Measurements from ENCODE around the gene KDM5B.
"Not testable (repeated sequence)": the region's sequence is repeated elsewhere in the genome, so short reads cannot be mapped to it uniquely, and the experiment has no call there.

KDM5B gene

DNA sequence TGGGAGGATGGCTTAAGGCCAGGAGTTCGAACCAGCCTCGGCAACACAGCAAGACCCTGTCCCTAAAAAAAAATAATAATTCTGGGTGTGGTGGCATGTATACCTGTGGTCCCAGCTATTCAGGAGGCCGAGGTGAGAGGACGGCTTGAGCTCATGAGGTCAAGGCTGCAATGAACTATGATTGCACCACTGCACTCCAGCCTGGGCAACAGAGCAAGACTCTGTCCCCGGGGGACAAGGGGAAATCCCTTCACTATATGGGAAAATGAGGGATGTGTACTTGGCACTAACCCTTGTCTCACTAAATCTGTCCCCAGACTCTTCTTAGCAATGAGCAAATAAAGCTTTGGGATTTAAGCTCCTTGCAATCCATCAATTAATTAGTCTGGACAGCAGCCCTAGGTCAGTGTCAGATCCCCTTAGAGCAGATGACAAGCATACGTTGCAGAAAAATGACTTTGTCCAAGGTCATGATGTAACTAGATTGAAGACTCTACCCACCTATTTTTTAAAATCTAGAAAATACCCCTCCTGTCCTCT is 9.4 kb downstream of the KDM5B start:
- DNase-seq (ENCODE audit: low read depth in 1 of 2, low spot score in 1 of 2) = no peak
- in situ Hi-C loops (cut with HindIII; ENCODE audit: low pct_unique_long_range_greater_than_20kb, low sequenced_read_pairs) = no loop called here
- no peak for TF ChIP-seq JUND (IDR thresholded peaks at IDR 0.05; ENCODE audit: low read depth)

- no peak for TF ChIP-seq JUND (IDR thresholded peaks at IDR 0.05; ENCODE audit: low read depth)
- in situ Hi-C loops (cut with HindIII; ENCODE audit: low pct_unique_long_range_greater_than_20kb, low sequenced_read_pairs) = no loop called here
- DNase-seq (ENCODE audit: low read depth in 1 of 2, low spot score in 1 of 2) = no peak
Measured at GRCh38 chr1:202798260-202798659, 10.0 kb downstream of the KDM5B start.

GRCh38 chr1:202796670-202797069 is 11.6 kb downstream of the KDM5B start:
- in situ Hi-C loops (cut with HindIII; ENCODE audit: low pct_unique_long_range_greater_than_20kb, low sequenced_read_pairs) = no loop called here
- TF ChIP-seq JUND (IDR thresholded peaks at IDR 0.05; ENCODE audit: low read depth) = no peak
- DNase-seq (ENCODE audit: low read depth in 1 of 2, low spot score in 1 of 2) = no peak

- in situ Hi-C loops (cut with HindIII; ENCODE audit: low pct_unique_long_range_greater_than_20kb, low sequenced_read_pairs); DNase-seq (ENCODE audit: low read depth in 1 of 2, low spot score in 1 of 2): not testable (repeated sequence)
Measured at GRCh38 chr1:202794931-202795330, 13.3 kb downstream of the KDM5B start.

GRCh38 chr1:202794051-202794740 is 14.0 kb downstream of the KDM5B start:
- in situ Hi-C loops (cut with HindIII; ENCODE audit: low pct_unique_long_range_greater_than_20kb, low sequenced_read_pairs) = no loop called here
- no peak for TF ChIP-seq JUND (IDR thresholded peaks at IDR 0.05; ENCODE audit: low read depth)
- no peak for DNase-seq (ENCODE audit: low read depth in 1 of 2, low spot score in 1 of 2)

GRCh38 chr1:202791077-202791747 is 17.0 kb downstream of the KDM5B start:
- no peak for DNase-seq (ENCODE audit: low read depth in 1 of 2, low spot score in 1 of 2)
- no peak for TF ChIP-seq JUND (IDR thresholded peaks at IDR 0.05; ENCODE audit: low read depth)
- in situ Hi-C loops (cut with HindIII; ENCODE audit: low pct_unique_long_range_greater_than_20kb, low sequenced_read_pairs) = no loop called here

DNA sequence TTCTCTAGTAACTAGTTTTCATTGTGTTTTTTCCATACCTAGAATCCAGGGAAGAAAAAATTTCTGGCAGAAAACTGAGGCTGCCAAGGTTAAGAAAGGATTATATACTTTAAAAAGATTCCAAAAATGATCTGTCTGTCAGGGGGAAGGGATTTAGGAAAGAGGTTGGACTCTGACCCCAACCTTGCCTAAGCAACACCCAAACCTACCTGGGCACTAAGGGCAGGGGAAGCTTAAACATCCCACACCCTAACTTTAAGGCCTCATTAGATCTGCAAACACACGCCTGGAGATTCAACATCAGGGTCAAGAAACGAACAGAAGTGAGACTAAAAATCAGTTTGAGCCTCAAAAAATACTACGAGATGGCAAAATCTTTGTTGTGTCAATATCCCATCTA is 19.4 kb downstream of the KDM5B start:
- TF ChIP-seq JUND (IDR thresholded peaks at IDR 0.05; ENCODE audit: low read depth) = no peak
- DNase-seq (ENCODE audit: low read depth in 1 of 2, low spot score in 1 of 2) = no peak
- in situ Hi-C loops (cut with HindIII; ENCODE audit: low pct_unique_long_range_greater_than_20kb, low sequenced_read_pairs) = no loop called here

GRCh38 chr1:202786804-202787203 is 21.4 kb downstream of the KDM5B start:
- DNase-seq (ENCODE audit: low read depth in 1 of 2, low spot score in 1 of 2) = no peak
- in situ Hi-C loops (cut with HindIII; ENCODE audit: low pct_unique_long_range_greater_than_20kb, low sequenced_read_pairs) = no loop called here
- TF ChIP-seq JUND (IDR thresholded peaks at IDR 0.05; ENCODE audit: low read depth) = no peak

GRCh38 chr1:202781180-202781579 is 27.0 kb downstream of the KDM5B start:
- TF ChIP-seq JUND (IDR thresholded peaks at IDR 0.05; ENCODE audit: low read depth) = no peak
- in situ Hi-C loops (cut with HindIII; ENCODE audit: low pct_unique_long_range_greater_than_20kb, low sequenced_read_pairs) = no loop called here
- DNase-seq (ENCODE audit: low read depth in 1 of 2, low spot score in 1 of 2) = no peak

GRCh38 chr1:202770135-202770534 is 38.1 kb downstream of the KDM5B start:
- DNase-seq (ENCODE audit: low read depth in 1 of 2, low spot score in 1 of 2) = no peak
- in situ Hi-C loops (cut with HindIII; ENCODE audit: low pct_unique_long_range_greater_than_20kb, low sequenced_read_pairs) = no loop called here
- TF ChIP-seq JUND (IDR thresholded peaks at IDR 0.05; ENCODE audit: low read depth) = no peak

GRCh38 chr1:202765721-202766120 is 42.5 kb downstream of the KDM5B start:
- in situ Hi-C loops (cut with HindIII; ENCODE audit: low pct_unique_long_range_greater_than_20kb, low sequenced_read_pairs) = no loop called here
- TF ChIP-seq JUND (IDR thresholded peaks at IDR 0.05; ENCODE audit: low read depth) = no peak
- no peak for DNase-seq (ENCODE audit: low read depth in 1 of 2, low spot score in 1 of 2)

DNA sequence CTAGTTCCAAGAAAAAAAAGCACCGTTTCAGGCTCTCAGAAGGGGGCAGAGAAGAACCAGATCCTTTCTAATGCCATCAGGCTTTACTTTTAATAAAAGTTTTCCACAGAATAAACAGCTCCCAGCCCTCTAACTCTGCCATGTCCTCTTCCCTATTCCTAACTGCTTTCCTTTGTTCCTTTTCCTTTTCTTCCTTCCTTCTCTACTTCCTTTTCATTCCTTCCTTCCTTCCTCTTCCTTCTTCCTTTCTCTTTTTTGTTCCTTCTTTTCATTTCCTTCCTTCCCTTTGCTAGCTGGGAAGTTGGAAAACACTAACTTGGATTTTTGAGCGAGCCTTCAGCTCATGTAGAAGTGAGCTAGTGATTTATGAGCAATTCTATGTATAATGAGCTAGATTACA is 46.2 kb downstream of the KDM5B start:
- TF ChIP-seq JUND (IDR thresholded peaks at IDR 0.05; ENCODE audit: low read depth) = no peak
- no peak for DNase-seq (ENCODE audit: low read depth in 1 of 2, low spot score in 1 of 2)
- in situ Hi-C loops (cut with HindIII; ENCODE audit: low pct_unique_long_range_greater_than_20kb, low sequenced_read_pairs) = no loop called here

DNA sequence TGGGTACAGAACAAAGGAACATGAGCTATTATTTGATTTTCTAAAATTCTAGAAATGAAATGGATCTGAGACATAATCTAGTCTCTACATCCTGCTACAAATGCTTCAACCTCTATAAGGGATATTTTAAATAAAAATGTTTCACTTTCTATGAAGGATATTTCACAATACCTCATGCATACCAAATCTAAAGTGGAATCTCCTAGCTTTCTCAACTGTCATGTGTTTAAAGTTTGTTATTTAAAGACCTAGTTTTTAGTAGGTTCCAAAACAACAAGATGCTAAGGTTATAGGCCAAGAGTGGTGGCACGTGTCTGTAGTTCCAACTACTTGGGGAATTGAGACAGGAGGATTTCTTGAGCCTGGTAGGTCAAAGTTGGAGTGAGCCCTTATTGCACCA is 47.6 kb downstream of the KDM5B start:
- no peak for TF ChIP-seq JUND (IDR thresholded peaks at IDR 0.05; ENCODE audit: low read depth)
- in situ Hi-C loops (cut with HindIII; ENCODE audit: low pct_unique_long_range_greater_than_20kb, low sequenced_read_pairs) = no loop called here
- no peak for DNase-seq (ENCODE audit: low read depth in 1 of 2, low spot score in 1 of 2)
